Renal pelvis (tissue), 4 donors: ENCODE data around the gene DPM2. TPM values are rescaled to one million over a fixed set of nuclear protein-coding genes. Genes with fewer than 3 reads are reported as not detected.

Experiments
- DNase-seq: peaks from one replicate; pipeline ENCODE4 v3.0.0-alpha.2; 2013
- polyA plus RNA-seq, 3 donors: library from polyadenylated mRNA; unstranded; fragments of 120-200 nt; gene quantifications; one replicate each; pipeline ENCODE4 v1.2.1, GENCODE V29; 2013; ENCODE audit not compliant: insufficient read length in 3 of 3

DPM2 gene
- polyA plus RNA-seq, 3 donors = 38.3 to 43.6 (median 40.8) TPM

DNA sequence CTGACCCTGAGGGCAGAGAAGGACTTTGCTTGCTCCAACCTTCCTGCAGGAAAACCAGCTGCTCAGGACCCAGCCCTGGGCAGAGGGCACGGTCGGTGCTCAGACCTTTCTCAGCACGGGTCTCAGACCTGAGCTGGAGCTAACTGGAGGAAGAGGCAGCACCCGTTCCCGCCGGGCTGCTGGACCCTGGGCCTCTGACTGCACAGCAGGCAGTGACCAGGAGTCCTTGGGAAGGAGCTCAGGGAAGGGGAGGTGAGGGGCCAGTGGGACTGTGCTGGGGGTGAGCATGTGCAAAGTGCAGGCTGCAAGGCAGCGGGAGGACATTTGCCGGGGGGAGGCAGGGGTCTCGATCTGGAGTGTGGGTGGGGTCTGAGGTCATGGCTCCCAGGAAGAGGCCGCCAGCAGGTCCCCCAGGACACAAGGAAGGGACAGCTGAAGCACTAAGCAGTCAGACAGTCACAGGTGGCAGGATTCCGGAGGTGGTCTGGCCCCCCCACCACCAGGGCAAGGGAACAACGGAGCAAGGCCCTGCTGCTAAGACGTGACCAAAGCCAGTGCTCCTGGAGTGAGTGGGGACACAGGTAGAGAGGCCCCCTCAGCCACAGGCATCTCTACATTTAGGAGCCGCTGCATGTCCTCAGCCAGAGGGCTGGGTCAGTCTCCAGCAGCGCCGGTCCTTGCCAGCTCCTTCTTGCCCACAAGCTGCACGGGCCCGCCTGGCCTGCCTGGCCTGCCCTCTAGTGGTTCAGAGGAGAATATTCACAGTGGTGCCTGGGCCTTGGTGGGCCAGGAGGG, 4.8 kb upstream of the DPM2 start:
- DNase-seq = no peak

DNA sequence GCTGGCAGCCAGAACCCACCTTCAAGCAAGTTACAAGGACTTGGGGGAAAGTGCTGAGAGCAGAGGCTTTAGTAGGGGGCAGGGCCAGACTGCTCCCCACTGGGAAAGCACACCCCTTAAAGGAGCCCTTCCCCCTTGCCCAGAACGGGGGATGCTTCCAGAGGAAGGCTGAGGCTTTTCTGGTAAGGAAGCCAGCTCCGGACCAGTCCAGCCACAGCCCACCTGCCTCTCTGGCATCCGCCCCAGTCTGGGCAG, 4.2 kb upstream of the DPM2 start:
- no peak for DNase-seq

DNA sequence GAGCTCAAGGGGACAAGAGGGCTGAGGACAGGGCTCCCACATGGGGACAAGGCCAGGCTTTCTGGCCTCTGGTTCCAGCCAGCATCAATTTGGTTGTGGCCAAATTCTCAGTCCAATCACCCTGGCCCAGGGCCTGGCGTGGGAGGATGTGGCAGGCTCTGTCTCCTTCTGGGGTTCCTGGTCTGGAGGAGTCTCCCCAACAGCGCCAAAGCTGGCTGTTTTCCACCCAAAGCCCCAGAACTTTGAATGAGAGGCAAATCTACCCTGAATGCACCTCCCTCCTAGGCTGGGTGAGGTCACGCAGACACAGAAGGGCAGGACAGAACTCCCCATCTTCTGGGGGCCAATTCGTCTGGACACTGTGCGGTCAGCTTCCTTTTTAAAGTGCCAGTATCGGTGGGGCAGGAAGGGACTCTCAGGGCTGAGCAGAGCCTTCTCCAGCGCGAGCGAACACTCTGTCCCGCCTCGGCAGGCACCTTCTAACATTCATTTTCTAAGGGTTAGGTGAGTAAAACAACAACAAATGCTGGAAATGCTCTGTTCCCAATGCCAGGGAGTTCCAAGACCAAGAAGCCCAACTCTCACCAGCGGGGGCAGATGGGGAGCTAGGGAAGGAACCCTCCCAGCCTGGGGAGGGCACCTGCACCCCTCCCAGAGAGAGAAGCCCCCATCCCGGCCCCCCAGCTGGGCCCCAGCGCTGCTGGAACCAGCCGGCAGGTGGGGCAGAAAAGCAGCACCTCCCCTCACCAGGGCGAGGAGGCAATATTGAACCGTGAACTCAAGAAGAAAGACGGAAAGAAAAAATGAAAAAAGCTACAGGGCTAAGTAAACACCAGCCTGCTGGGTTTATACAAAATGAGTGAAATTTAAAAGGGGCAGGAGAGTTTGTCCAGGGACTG, 3.7 kb upstream of the DPM2 start:
- no peak for DNase-seq

DNA sequence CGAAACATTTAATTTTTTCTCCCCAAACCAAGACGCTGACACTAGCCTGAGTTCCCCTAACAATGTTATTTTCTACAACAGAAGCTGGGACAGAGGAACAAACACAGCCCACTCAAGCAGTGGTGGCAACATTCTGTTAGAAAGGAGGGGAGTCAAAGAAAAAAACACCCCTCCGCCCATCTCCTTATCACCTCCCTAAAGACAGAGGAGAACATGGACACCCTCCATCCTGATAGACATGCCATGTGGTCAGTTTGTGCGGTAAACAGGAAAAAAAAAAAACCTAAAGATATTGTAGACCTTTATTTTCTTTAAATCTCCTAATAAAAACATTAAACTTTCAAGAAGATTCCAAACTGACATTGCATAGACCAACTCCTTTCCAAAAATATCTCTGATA, 2.9 kb upstream of the DPM2 start:
- no peak for DNase-seq

DNA sequence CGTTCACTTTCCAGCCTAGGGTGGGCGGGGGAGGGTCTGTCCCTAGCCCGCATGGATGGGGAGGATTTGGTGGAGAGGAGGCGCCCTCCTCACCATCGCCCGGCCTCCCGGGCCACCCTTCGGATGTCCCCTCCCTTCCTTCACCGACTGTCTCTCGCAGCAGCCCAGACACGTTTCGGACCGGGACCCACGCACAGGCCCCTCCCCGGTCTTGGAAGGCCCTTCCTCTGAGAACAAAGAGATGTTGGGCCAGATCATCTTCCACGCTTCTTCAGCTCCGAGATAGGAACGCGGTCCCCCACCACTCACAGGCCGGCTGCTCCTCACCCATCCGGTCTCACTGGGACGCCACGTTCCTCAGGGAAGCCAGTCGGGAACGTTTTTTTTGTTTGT, 640 bp upstream of the DPM2 start:
- DNase-seq = peak; percentile 29

DNA sequence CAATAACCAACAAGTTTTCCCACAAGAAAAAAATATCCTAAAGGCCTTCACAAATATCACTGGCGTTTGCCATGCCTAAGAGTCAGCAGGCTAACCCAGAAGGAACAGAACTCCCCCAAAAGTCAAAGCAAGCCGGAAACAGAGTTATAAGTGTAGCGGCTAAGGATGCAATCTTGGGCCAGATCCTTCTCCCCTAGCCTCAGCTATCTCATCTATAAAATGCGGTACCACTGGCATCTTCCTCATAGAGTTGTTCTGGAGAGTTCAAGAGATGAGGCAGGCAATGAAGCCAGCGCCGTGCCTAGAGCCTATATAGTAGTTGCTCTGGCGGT, 632 bp downstream of the DPM2 start:
- no peak for DNase-seq

DNA sequence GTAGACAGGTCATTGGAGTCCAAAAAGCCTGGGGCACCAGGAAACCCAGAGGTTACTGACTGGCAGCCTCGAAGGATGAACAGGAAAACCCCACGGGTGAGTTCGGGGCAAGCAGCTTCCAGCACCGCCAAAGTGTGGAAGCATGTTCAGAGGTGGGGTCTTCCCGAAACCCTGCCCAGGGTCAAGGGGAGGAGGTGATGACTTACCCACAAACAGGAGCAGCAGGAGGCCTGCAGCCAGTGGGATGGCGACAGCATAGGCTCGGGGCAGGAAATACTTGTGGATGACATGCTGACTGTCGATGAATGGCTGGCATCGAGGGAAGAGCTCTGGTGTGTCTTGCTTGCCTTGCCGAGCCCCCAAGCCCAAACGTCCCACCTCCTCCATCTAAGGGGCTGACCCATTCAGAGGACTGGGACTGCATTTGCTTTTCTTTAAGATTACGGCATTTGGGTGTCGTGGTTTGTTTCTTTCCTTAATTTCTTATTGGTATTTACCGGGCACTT, 1.3 kb downstream of the DPM2 start:
- no peak for DNase-seq

DNA sequence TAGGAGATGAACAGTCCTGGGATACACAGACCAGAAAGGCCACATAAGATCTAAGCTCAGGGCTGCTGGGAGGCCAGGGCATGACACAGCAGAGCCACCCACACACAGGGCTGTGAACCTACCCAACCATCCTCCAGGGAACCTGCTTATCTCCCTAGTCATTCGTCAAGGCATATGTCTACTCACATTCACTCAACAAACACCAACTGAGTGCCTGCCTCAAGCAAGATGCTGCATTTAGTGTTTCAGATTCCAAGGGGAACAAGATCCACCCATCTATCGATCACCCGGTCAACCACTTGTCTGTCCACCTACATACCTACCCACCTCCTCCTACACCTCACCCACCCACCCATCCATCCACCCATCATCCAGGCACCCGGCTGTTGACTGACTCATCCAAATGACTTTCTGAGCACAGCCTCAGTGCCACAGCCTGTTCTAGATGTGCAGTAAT, 1.9 kb downstream of the DPM2 start:
- DNase-seq = no peak

DNA sequence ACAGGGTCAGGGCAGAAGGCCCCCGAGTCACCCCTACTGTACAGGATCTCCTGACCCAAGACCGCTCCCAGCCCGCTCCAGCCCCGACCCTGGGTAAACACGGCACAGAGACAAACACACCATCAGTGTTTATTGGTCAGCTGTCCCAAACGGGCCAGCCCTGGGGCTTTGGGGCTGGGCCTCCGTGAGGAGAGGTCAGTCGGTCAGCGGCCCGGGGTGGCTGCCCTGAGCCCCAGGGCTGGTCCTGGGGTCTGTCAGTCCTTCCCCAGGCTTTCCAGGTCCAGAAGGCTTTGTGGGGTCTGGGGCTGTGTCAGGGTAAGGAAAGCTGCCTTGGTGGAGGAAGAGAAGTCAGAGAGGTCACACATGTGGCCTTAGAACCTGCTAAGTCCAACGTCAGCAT, 2.7 kb downstream of the DPM2 start:
- no peak for DNase-seq

DNA sequence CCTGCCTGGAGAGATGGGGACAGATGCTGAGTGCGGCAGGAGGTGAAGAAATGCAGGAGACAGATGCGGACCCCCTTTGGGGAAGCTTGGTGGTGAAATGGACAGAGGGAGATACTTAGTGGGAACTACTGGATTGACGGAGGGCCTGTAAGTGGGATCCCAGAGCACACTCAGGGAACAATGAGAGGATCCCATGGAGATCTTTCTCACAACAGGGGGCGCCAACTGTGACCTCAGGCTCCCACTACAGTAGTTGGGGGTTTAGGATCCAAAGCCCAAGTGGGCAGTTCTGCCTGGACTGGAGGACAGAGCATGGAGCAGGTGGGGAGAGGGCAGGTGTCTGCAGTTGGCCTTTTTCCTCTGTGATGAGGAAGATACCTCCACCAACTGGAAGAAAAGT, 3.4 kb downstream of the DPM2 start:
- no peak for DNase-seq

DNA sequence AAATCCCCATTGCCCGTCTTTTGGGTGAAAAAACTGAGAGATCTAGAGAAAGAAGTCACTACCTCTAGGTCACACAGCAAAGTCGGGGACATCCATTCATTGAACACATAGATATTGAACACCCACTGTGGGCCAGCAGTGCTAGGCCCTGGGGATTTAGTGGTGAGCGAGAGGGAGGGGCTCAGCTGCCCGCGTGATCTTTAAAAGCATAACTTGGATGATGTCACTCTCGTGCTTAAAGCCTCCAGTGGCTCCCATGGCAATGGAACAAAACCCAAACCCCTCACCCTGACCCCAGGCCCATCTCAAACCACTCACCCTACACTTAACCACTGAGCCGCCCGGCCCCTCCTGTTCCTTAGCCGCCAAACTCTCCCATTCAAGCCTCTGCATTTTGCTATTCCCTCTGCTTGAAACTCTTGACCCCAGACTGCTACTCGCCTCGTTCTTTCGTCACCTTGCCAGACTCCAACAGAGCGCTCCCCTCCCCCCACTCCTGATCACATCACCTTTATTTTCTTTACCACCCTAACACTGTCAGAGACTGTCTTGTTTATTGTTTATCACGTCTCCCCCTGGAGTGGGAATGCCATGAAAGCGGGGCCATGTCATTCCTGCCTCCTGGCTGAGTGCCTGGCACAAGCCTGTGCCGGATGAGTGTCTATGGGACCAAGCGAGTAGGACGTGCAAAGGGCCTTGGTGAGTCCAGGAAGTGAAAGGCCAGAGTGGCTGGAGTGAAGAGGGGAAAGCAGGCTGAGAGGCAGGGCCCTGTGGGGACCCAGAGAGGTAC, 6.4 kb downstream of the DPM2 start:
- no peak for DNase-seq

DNA sequence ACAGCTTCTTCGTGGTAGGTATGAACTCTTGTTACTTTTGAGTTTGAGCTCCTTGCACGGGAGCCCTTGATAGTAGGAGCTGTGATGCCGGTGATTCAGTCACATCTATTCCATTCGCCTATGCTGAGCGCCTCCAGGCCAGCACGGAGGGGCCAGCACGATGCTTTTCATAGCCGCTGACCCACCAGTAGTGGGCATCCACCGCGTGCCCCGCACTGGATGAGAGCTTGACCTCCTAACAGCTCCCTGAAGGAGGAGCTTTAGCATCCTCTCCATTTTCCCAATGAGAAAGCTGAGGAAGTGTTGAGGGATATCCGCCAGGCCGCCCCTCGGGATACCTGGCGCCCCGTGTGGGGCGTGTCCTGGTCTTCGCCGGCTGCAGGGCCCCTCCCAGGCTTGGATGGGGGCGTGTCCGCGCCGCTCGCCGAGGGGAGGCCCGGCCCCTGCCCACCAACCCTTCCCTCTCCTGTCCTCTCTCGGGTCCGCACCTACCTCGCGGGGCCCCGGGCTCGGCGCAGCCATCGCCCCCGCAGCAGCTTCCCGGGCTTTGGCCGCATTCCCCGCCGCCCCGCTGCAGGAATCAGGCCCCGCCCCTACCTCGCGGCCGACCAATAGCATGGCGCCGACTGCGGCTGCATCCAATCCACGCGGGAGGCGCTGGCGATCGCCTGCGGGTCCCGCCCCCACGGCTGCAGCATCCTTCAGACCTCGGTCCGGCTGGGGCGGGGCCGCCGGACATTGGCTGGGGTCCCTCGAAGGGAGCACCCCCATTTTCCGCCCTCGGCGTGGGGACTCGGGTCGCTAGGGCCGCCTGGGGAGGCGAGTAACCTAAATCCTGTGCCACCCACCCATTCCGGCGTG, 7.2 kb downstream of the DPM2 start, which contains the start of gene PIP5KL1:
PIP5KL1 (minus strand) TSS at position 547 of the 861 bp plus-strand sequence; CDS start at position 522, 25 bp downstream.
- DNase-seq = peak; percentile 85

DNA sequence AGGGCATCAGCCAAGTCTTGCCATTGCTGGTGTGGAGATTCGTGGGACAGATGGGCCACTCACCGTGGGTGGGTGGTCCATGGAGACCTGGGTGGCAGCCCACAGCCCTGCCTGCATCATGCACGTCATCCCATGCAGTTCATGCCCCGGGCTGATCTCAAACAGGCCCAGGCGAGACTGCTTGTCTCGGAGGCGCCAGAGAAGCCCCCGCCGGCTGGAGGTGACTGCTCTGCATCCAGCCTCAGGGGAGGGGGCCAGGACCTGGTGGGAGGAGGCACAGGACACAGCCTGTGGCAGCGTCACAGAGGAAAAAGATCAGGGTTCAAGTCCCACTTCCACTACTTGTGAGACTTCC, 8.1 kb downstream of the DPM2 start:
- no peak for DNase-seq

DNA sequence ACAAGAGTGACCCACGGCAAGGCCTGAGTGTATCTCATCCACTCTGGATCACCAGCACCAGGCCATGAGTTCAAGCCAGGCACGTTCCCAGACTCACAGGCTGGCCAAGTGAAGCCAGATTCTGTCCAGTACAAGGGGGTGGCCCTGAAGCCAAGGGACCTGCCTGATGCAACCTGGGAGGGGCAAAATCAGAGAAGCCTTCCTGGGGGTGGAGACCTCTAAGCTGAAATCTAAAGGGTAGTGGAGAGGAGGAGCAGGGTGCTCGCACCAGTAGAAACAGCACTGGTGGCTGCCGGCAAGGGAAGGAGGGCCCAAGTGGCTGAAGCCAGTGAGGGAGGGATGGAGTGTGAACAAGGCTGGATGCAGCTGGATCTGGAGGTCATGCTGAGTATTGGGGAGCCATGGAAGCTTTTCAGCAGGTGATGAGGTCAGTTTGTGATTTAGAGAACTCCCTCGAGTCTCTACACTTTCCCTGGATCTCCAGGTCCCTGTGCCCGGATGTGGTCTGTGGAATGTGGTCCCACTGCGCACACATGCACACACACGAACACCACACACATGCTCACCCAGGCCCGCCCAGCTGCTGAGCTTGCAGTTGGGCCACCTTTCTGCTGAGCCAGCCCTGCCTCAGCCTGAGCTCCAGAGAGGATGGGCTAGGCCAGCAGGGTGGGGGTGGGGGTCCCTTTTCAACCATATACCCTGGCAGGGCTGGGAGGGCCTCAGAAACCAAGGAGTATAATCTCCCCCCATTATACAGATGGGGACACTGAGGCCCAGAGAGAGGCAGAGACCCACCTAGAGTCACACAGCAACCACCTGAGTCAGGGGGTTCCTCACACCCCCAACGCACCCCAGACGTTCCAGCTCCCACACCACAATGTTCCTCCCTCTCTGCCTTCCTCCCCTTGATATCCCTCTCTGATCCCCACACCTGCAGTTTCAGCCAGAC, 8.7 kb downstream of the DPM2 start:
- no peak for DNase-seq

DNA sequence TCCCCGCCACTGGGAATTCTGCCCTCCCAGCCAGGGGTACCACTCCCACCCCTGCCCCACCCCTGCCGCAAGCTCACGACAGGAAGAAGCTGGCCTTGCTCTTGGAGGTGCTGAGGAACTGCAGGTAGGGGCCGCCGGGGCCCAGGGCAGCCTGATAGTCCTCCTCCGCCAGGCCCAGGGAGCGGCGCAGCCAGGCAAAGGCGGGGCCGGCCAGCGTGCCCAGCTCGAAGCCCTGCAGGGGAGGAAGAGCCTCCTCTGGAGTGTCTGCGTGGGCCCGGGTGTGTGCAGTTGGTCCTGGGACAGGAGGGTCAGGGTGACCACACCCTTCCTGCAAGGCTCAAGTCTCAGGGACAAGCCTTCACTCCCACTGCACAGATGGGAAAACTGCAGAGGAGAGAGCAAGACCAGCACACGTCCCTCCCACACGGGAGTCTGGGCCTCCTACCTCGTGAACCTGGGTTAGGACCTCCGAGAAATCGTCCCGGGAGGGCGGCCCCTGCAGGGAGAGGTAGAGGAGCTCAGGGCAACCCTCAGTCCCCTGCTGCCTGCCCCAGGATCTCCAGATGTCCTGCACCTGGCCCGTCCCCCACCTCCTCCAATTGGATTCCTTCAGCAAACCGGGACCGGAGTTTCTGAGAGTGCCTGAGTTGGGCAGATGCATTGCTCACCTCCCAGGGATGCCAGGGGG, 9.5 kb downstream of the DPM2 start:
- no peak for DNase-seq

DNA sequence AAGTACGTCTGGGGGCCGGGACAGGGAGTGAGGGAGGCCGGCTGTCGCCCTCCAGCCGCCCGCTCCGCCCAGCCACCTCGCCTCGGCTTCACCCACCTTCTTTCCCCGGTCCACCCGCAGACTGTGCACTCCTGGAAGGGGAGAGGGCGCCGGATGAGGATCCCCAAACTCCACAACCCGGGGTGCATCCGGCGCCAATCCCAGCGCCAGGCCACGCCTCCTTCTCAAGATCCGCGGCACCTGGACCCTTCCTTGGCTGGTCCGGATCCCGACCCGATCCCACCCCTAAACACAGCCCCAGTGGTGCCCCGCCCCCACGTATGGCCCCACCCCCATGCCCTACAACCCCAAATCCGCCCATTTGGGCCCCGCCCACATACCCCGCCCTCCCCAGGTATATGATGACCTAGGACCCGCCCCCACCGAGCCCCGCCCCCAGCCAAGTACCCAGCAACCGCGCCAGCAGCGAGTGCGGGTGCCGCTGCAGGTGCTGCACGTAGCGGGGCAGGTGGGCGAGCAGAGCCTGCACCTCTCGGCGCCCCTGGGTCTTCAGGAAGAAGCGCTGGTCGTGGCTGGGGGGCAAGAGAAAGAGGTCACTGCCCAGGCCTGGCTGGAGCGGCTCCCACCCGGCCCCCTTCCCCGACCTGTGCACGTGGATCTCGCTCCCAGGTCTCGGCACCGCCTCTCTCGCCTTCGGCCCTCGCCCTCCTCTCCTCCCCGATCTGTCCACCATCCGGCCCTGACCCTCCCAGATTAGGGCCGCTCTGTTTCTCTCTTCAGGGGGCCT, 10.3 kb downstream of the DPM2 start:
- DNase-seq = no peak

DNA sequence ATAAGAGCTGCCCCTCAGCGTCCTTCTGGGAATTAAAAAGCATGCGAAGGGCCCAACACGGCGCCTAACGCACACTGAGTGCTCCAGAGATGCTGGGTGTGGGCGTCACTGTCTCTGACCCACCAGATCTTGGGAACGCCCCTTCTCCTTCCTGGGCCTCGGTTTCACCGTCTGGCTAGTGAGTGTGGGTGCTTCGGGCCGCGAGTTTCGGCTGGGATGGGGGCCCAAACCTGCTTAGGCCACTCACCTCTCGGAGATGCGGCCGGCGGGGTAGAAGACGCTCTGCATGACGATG, 10.8 kb downstream of the DPM2 start:
- no peak for DNase-seq

DNA sequence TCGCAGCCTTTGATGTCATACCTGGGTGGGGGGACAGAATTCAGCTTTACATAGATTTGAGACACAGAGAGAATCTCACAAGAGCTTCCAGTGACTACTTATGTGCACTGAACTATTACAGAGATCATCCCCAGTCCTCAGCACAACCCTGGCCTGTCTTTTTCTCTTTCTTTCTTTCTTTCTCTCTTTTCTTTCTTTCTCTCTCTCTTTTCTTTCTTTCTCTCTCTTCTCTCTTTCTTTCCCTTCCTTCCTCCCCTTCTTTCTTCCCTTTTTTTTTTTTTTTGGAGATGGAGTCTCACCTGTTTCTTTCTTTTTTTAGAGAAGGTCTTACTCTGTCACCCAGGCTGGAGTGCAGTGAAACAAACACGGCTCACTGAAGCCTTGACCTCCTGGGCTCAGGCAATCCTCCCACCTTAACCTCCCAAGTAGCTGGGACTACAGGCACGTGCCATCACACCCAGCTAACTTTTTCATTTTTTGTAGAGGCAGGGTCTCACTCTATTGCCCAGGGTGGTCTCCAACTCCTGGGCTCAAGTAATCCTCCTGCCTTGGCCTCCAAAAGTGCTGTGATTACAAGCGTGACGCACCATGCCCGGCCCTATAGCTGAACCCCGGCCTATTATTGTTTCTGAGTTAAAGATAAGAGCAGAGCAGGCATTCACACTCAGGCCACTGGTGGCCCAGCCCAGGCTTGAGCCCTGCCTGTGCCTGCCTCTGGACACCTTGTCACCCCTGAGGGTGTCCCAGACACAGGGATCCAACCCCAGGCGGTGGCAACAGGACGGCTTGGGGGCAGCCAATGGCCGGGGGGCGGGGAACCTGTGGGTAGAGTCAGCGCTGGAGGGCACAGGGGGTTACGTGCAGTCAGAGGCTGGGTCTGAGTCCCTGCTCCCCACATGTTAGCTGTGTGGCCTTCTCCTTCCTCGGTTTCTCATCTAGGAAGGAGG, 11.4 kb downstream of the DPM2 start:
- DNase-seq = no peak
